ENCODE measurements around the gene NKAIN2.
A peak's percentile ranks its signal among the peaks of the same experiment; 100 is the strongest.

NKAIN2 gene

DNA sequence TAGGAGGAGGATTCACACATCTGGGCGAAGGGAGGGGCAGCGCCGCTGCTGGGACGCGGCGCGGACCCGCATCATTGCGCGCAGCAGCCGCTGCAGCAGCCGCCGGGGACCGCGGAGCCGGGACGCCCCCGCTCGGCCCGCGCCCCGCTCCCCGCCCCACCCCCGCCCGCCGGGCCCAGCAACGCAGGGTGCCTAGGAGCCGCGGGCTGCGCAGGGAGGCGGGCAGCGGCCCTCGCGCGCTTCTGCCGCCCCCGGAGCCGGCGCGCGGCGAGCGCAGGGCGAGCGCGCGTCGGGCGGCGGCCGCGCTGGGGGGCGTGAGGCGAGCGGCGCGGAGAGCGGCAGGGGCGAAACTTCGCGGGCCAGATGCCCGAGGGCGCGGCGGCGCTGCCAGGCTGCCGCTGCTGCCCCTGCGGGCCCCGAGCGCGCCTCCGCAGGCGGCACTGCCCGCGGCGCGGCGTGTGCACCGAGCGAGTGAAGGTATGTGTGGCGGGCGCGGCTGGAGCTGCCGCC, at the start of gene NKAIN2:
Gene NKAIN2 (plus strand): TSS at position 362 of the 510 bp plus-strand sequence.
- no peak within 1 kb of the TSS for H3K27ac ChIP-seq (ENCODE audit: low read depth, low read length)
- no peaks in the 10 kb centered on the region for H3K9me3 ChIP-seq (ENCODE audit: control insufficient read depth in 1 of 2, low read length in 2 of 2)
- peak within 1 kb of the TSS; percentile 46 to 62 for H3K4me3 ChIP-seq (ENCODE audit: low read depth in 1 of 2, low read length in 2 of 2)
- H3K27me3 ChIP-seq (ENCODE audit: control insufficient read depth in 1 of 2, insufficient read depth in 2 of 2, low read length in 2 of 2), result peaks cover 12 to 32% of the 10 kb centered on the region in 2 donors
- H3K9ac ChIP-seq (ENCODE audit: low read depth in 1 of 2, low read length in 2 of 2), result no peak within 1 kb of the TSS
- peaks cover 3 to 10% of the 10 kb centered on the region in 2 donors for H3K4me1 ChIP-seq (ENCODE audit: control insufficient read depth in 1 of 2, insufficient read depth in 2 of 2, low read length in 2 of 2)
- no peaks in the 10 kb centered on the region for H3K36me3 ChIP-seq (ENCODE audit: control insufficient read depth in 1 of 2, insufficient read depth in 2 of 2, low read length in 2 of 2)

DNA sequence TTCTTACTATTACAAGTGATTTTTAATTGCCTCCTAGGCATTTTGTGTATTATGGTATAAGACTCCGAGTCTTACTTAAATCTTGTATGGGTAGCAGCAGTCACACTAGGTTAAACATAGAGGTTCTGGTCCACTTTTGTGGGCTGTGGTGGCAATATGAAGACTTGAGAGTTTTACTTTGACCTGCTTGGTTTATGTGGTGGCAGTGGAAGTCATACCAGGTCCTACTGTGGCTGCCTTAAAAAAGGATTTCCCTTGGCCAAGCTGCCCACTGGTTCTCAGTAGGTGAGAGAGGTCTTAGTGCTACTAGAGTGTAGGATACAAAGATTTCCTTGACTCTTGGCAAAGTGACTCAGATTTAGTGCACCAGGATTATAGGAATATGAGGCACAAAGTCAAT, 44.2 kb upstream of the NKAIN2 start:
- no peaks in the 10 kb centered on the region for H3K9me3 ChIP-seq (ENCODE audit: control insufficient read depth in 1 of 2, low read length in 2 of 2)
- H3K4me3 ChIP-seq (ENCODE audit: low read depth in 1 of 2, low read length in 2 of 2), result no peak overlapping the region
- H3K27me3 ChIP-seq (ENCODE audit: control insufficient read depth in 1 of 2, insufficient read depth in 2 of 2, low read length in 2 of 2), result no peaks in the 10 kb centered on the region
- no peaks in the 10 kb centered on the region for H3K4me1 ChIP-seq (ENCODE audit: control insufficient read depth in 1 of 2, insufficient read depth in 2 of 2, low read length in 2 of 2)
- H3K9ac ChIP-seq (ENCODE audit: low read depth in 1 of 2, low read length in 2 of 2), result no peak overlapping the region
- no peak overlapping the region for H3K27ac ChIP-seq (ENCODE audit: low read depth, low read length)
- no peaks in the 10 kb centered on the region for H3K36me3 ChIP-seq (ENCODE audit: control insufficient read depth in 1 of 2, insufficient read depth in 2 of 2, low read length in 2 of 2)

DNA sequence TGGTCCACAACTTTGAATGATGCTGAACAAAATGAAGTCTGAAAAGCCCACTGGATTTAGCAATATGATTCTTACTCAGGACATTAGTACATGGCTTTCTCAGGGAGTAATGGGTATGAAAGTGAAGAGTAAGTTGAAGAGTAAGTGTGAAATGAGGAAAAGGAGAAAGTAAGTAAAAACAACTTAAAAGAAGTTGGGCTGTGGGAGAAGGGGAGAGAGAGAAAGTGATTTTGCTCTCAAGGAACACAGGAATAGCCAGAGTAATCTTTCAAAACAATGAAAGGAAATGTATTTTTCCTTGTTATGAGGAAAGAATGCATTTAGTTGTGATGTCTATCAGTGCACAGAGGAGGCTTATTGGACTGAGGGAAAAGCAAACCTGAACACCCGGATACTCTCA, 39.8 kb upstream of the NKAIN2 start:
- Histone ChIP-seq H3K4me1 (ENCODE audit: control insufficient read depth in 1 of 2, insufficient read depth in 2 of 2, low read length in 2 of 2) (no peaks in the 10 kb centered on the region), H3K9ac (ENCODE audit: low read depth in 1 of 2, low read length in 2 of 2) (no peak overlapping the region), H3K27me3 (ENCODE audit: control insufficient read depth in 1 of 2, insufficient read depth in 2 of 2, low read length in 2 of 2) (no peaks in the 10 kb centered on the region), H3K9me3 (ENCODE audit: control insufficient read depth in 1 of 2, low read length in 2 of 2) (no peaks in the 10 kb centered on the region), H3K36me3 (ENCODE audit: control insufficient read depth in 1 of 2, insufficient read depth in 2 of 2, low read length in 2 of 2) (no peaks in the 10 kb centered on the region), H3K4me3 (ENCODE audit: low read depth in 1 of 2, low read length in 2 of 2) (no peak overlapping the region), H3K27ac (ENCODE audit: low read depth, low read length) (no peak overlapping the region)

- H3K4me3 ChIP-seq (ENCODE audit: low read depth in 1 of 2, low read length in 2 of 2), result no peak overlapping the region
- no peaks in the 10 kb centered on the region for H3K9me3 ChIP-seq (ENCODE audit: control insufficient read depth in 1 of 2, low read length in 2 of 2)
- no peak overlapping the region for H3K27ac ChIP-seq (ENCODE audit: low read depth, low read length)
- H3K9ac ChIP-seq (ENCODE audit: low read depth in 1 of 2, low read length in 2 of 2), result no peak overlapping the region
- no peaks in the 10 kb centered on the region for H3K4me1 ChIP-seq (ENCODE audit: control insufficient read depth in 1 of 2, insufficient read depth in 2 of 2, low read length in 2 of 2)
- no peaks in the 10 kb centered on the region for H3K36me3 ChIP-seq (ENCODE audit: control insufficient read depth in 1 of 2, insufficient read depth in 2 of 2, low read length in 2 of 2)
- H3K27me3 ChIP-seq (ENCODE audit: control insufficient read depth in 1 of 2, insufficient read depth in 2 of 2, low read length in 2 of 2), result no peaks in the 10 kb centered on the region
Measured at GRCh38 chr6:123764722-123765121, 38.9 kb upstream of the NKAIN2 start.

DNA sequence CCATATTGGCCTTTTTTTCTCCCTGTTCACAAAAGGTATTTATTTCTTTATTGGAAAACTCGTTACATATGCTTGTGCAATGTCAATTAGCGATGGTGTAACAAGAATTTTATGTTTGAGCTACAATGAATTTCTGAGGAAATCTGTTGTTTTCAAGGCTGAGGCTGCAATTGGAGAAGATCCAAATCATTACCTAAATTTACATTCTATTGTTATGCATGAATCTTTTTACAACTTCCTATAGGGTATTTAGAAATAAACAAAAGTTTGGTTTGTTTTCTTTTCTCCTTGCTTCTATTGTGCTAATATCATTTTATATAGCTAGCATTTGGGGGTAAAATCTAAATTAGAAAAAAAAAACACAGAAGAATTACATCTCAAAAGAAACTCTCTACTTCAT, 34.7 kb upstream of the NKAIN2 start:
- no peak overlapping the region for H3K27ac ChIP-seq (ENCODE audit: low read depth, low read length)
- no peaks in the 10 kb centered on the region for H3K27me3 ChIP-seq (ENCODE audit: control insufficient read depth in 1 of 2, insufficient read depth in 2 of 2, low read length in 2 of 2)
- no peak overlapping the region for H3K9ac ChIP-seq (ENCODE audit: low read depth in 1 of 2, low read length in 2 of 2)
- no peaks in the 10 kb centered on the region for H3K36me3 ChIP-seq (ENCODE audit: control insufficient read depth in 1 of 2, insufficient read depth in 2 of 2, low read length in 2 of 2)
- H3K4me3 ChIP-seq (ENCODE audit: low read depth in 1 of 2, low read length in 2 of 2), result no peak overlapping the region
- H3K4me1 ChIP-seq (ENCODE audit: control insufficient read depth in 1 of 2, insufficient read depth in 2 of 2, low read length in 2 of 2), result no peaks in the 10 kb centered on the region
- no peaks in the 10 kb centered on the region for H3K9me3 ChIP-seq (ENCODE audit: control insufficient read depth in 1 of 2, low read length in 2 of 2)

GRCh38 chr6:123769431-123769830, 34.2 kb upstream of the NKAIN2 start:
- Histone ChIP-seq H3K4me1 (ENCODE audit: control insufficient read depth in 1 of 2, insufficient read depth in 2 of 2, low read length in 2 of 2) (no peaks in the 10 kb centered on the region), H3K9ac (ENCODE audit: low read depth in 1 of 2, low read length in 2 of 2) (no peak overlapping the region), H3K4me3 (ENCODE audit: low read depth in 1 of 2, low read length in 2 of 2) (no peak overlapping the region), H3K36me3 (ENCODE audit: control insufficient read depth in 1 of 2, insufficient read depth in 2 of 2, low read length in 2 of 2) (no peaks in the 10 kb centered on the region), H3K9me3 (ENCODE audit: control insufficient read depth in 1 of 2, low read length in 2 of 2) (no peaks in the 10 kb centered on the region), H3K27ac (ENCODE audit: low read depth, low read length) (no peak overlapping the region), H3K27me3 (ENCODE audit: control insufficient read depth in 1 of 2, insufficient read depth in 2 of 2, low read length in 2 of 2) (no peaks in the 10 kb centered on the region)

DNA sequence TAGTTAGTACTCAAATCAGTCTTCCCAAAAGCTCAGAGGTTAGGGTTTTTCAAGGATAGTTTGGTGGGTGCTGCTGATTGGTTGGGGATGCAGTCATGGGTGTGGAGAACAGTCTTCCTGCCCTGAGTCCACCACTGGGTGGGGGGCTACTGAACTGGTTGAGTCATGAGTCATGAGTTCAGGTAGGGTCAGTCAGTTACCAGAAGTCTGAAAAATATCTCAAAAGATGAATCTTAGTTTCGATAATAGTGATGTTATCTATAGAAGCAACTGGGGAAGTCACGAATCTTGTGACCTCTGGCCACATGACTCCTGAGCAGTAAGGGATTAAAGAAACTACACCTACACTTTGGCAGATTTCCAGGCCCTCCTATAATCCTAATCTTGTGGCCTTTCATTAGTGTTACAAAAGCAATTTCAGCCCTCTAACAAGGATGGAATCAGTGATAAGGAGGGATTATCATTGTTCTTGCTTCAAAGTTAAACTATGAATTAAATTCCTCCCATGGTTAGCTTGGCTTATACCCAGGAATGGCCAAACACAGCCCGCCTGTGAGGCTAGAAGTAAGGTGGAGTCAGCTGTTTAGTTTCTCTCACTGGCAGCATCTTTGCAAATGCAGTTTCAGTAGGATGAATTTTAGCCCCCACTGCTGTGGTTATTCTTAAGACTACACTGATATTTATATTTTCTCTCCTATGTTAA, 33.3 kb upstream of the NKAIN2 start:
- no peaks in the 10 kb centered on the region for H3K9me3 ChIP-seq (ENCODE audit: control insufficient read depth in 1 of 2, low read length in 2 of 2)

GRCh38 chr6:123771126-123771525, 32.5 kb upstream of the NKAIN2 start:
- Histone ChIP-seq H3K9ac (ENCODE audit: low read depth in 1 of 2, low read length in 2 of 2) (no peak overlapping the region), H3K27me3 (ENCODE audit: control insufficient read depth in 1 of 2, insufficient read depth in 2 of 2, low read length in 2 of 2) (no peaks in the 10 kb centered on the region), H3K4me3 (ENCODE audit: low read depth in 1 of 2, low read length in 2 of 2) (no peak overlapping the region), H3K9me3 (ENCODE audit: control insufficient read depth in 1 of 2, low read length in 2 of 2) (no peaks in the 10 kb centered on the region), H3K27ac (ENCODE audit: low read depth, low read length) (no peak overlapping the region), H3K4me1 (ENCODE audit: control insufficient read depth in 1 of 2, insufficient read depth in 2 of 2, low read length in 2 of 2) (no peaks in the 10 kb centered on the region), H3K36me3 (ENCODE audit: control insufficient read depth in 1 of 2, insufficient read depth in 2 of 2, low read length in 2 of 2) (no peaks in the 10 kb centered on the region)

More for the DNA sequence above, 33.3 kb upstream of the NKAIN2 start:
- no peak overlapping the region for H3K4me3 ChIP-seq (ENCODE audit: low read depth in 1 of 2, low read length in 2 of 2)
- H3K9ac ChIP-seq (ENCODE audit: low read depth in 1 of 2, low read length in 2 of 2), result no peak overlapping the region
- no peaks in the 10 kb centered on the region for H3K4me1 ChIP-seq (ENCODE audit: control insufficient read depth in 1 of 2, insufficient read depth in 2 of 2, low read length in 2 of 2)
- H3K27me3 ChIP-seq (ENCODE audit: control insufficient read depth in 1 of 2, insufficient read depth in 2 of 2, low read length in 2 of 2), result no peaks in the 10 kb centered on the region
- no peak overlapping the region for H3K27ac ChIP-seq (ENCODE audit: low read depth, low read length)
- H3K36me3 ChIP-seq (ENCODE audit: control insufficient read depth in 1 of 2, insufficient read depth in 2 of 2, low read length in 2 of 2), result no peaks in the 10 kb centered on the region

- H3K27ac ChIP-seq (ENCODE audit: low read depth, low read length), result no peak overlapping the region
- no peak overlapping the region for H3K4me3 ChIP-seq (ENCODE audit: low read depth in 1 of 2, low read length in 2 of 2)
- H3K9me3 ChIP-seq (ENCODE audit: control insufficient read depth in 1 of 2, low read length in 2 of 2), result no peaks in the 10 kb centered on the region
- H3K36me3 ChIP-seq (ENCODE audit: control insufficient read depth in 1 of 2, insufficient read depth in 2 of 2, low read length in 2 of 2), result no peaks in the 10 kb centered on the region
- no peaks in the 10 kb centered on the region for H3K4me1 ChIP-seq (ENCODE audit: control insufficient read depth in 1 of 2, insufficient read depth in 2 of 2, low read length in 2 of 2)
- no peaks in the 10 kb centered on the region for H3K27me3 ChIP-seq (ENCODE audit: control insufficient read depth in 1 of 2, insufficient read depth in 2 of 2, low read length in 2 of 2)
- H3K9ac ChIP-seq (ENCODE audit: low read depth in 1 of 2, low read length in 2 of 2), result no peak overlapping the region
Measured at GRCh38 chr6:123777563-123777962, 26.1 kb upstream of the NKAIN2 start.

- H3K27me3 ChIP-seq (ENCODE audit: control insufficient read depth in 1 of 2, insufficient read depth in 2 of 2, low read length in 2 of 2), result no peaks in the 10 kb centered on the region
- H3K27ac ChIP-seq (ENCODE audit: low read depth, low read length), result no peak overlapping the region
- no peak overlapping the region for H3K4me3 ChIP-seq (ENCODE audit: low read depth in 1 of 2, low read length in 2 of 2)
- H3K4me1 ChIP-seq (ENCODE audit: control insufficient read depth in 1 of 2, insufficient read depth in 2 of 2, low read length in 2 of 2), result no peaks in the 10 kb centered on the region
- H3K9ac ChIP-seq (ENCODE audit: low read depth in 1 of 2, low read length in 2 of 2), result no peak overlapping the region
- no peaks in the 10 kb centered on the region for H3K9me3 ChIP-seq (ENCODE audit: control insufficient read depth in 1 of 2, low read length in 2 of 2)
- H3K36me3 ChIP-seq (ENCODE audit: control insufficient read depth in 1 of 2, insufficient read depth in 2 of 2, low read length in 2 of 2), result no peaks in the 10 kb centered on the region
Measured at GRCh38 chr6:123780021-123780420, 23.6 kb upstream of the NKAIN2 start.
